Prostate gland (tissue), 2 donors: ENCODE data around the gene LMAN1L. TPM values are rescaled to one million over a fixed set of nuclear protein-coding genes. Genes with fewer than 3 reads are reported as not detected.

ENCODE experiments used
- DNase-seq: peaks from one replicate; pipeline ENCODE4 v3.0.0-alpha.2; 2019; ENCODE audit warnings: low spot score
- H3K27ac ChIP-seq, 2 donors: fragments of 200-600 bp; sonication (generic); 2 replicates each; pipeline ENCODE4 v1.5.1; 2017 to 2019
- H3K27me3 ChIP-seq: fragments of 200-600 bp; sonication (generic); replicated peaks from 2 replicates; pipeline ENCODE4 v1.5.1; 2019; ENCODE audit not compliant: insufficient read depth
- H3K36me3 ChIP-seq, 2 donors: fragments of 200-600 bp; sonication (generic); 1 replicate in 1 of 2; 2 replicates in 1 of 2; pipeline versions ENCODE4 v1.5.1 to v1.8.1; 2017 to 2019
- H3K4me1 ChIP-seq: fragments of 200-600 bp; sonication (generic); replicated peaks from 2 replicates; pipeline ENCODE4 v1.5.1; 2019
- H3K4me3 ChIP-seq, 2 donors: fragments of 200-600 bp; sonication (generic); 2 replicates each; pipeline ENCODE4 v1.5.1; 2017 to 2019
- H3K9me3 ChIP-seq: fragments of 200-600 bp; sonication (generic); 2 replicates; pipeline ENCODE4 v1.5.1; 2017
- CTCF ChIP-seq, 4 experiments: fragments of 200-600 bp in 2 of 4; fragments of 450-650 bp in 2 of 4; sonication (generic) in 2 of 4; IDR thresholded peaks; 1 replicate in 3 of 4; 2 replicates in 1 of 4; pipeline ENCODE4 v1.5.1; 2016 to 2019; ENCODE audit warnings: antibody characterized with exemption in 4 of 4, mild to moderate bottlenecking in 2 of 4, moderate library complexity in 2 of 4
- POLR2A ChIP-seq: fragments of 450-650 bp; IDR thresholded peaks from one replicate; pipeline ENCODE4 v1.6.1; 2016; ENCODE audit warnings: antibody characterized with exemption, mild to moderate bottlenecking
- POLR2AphosphoS5 ChIP-seq: sonication (generic); formaldehyde crosslinking; IDR thresholded peaks from one replicate; pipeline ENCODE4 v1.6.1; 2017; ENCODE audit warnings: antibody characterized with exemption
- WGBS: methylation state at CpG from one replicate; pipeline ENCODE4 v1.1.5; 2018; 5-methylcytosine and 5-hydroxymethylcytosine counted together
- intact Hi-C: fragments of 100-400 bp; cut with DNase I; formaldehyde crosslinking; loops from one replicate; pipeline ENCODE4 v1.14.2; 2022
- total RNA-seq, 2 donors: library from RNA; depleted of rRNA; stranded (reverse); fragments of >200 nt; gene quantifications; one replicate each; pipeline ENCODE4 v1.1.0, GENCODE V29; 2016

LMAN1L gene
- total RNA-seq, 2 donors from 2014 or later: 219 to 229 TPM

- Histone ChIP-seq H3K9me3 (no peaks in the 10 kb centered on the region), H3K27me3 (no peaks in the 10 kb centered on the region), H3K4me1 (no peaks in the 10 kb centered on the region), H3K36me3 (no peaks in the 10 kb centered on the region), H3K27ac (no peak overlapping the region), H3K4me3 (no peak overlapping the region)
- intact Hi-C loops: no loop called here
- 67% methylated on average over 5 of the region's 5 CpGs for WGBS
- no peak for TF ChIP-seq CTCF (IDR thresholded peaks at IDR 0.05)
- TF ChIP-seq POLR2AphosphoS5: no peak
- no peak for TF ChIP-seq POLR2A
- DNase-seq: no peak
These were observed 38.8 kb upstream of the LMAN1L start for GRCh38 chr15:74773731-74774252.

- H3K27me3 ChIP-seq: no peaks in the 10 kb centered on the region
- 79% methylated on average over 5 of the region's 5 CpGs for WGBS
- TF ChIP-seq POLR2A (no peak), CTCF (IDR thresholded peaks at IDR 0.05) (no peak), POLR2AphosphoS5 (no peak)
- no peaks in the 10 kb centered on the region for H3K36me3 ChIP-seq
- no peak overlapping the region for H3K27ac ChIP-seq
- DNase-seq: no peak
- H3K9me3 ChIP-seq: no peaks in the 10 kb centered on the region
- H3K4me1 ChIP-seq: no peaks in the 10 kb centered on the region
- H3K4me3 ChIP-seq: no peak overlapping the region
- intact Hi-C loops: no loop called here
These were observed 37.5 kb upstream of the LMAN1L start for GRCh38 chr15:74775132-74775562.

GRCh38 chr15:74775894-74776293 is 36.7 kb upstream of the LMAN1L start:
- intact Hi-C loops: no loop called here
- WGBS: 86% methylated on average over 4 of the region's 4 CpGs

GRCh38 chr15:74776821-74777768 is 35.5 kb upstream of the LMAN1L start:
- WGBS: 48% methylated on average over 13 of the region's 13 CpGs
- intact Hi-C loops: no loop called here
- H3K27ac ChIP-seq: no peak overlapping the region

More at GRCh38 chr15:74775894-74776293, 36.7 kb upstream of the LMAN1L start:
- no peak overlapping the region for H3K27ac ChIP-seq
- H3K4me1 ChIP-seq: no peaks in the 10 kb centered on the region
- H3K27me3 ChIP-seq: no peaks in the 10 kb centered on the region
- no peak for TF ChIP-seq POLR2AphosphoS5
- no peak for TF ChIP-seq POLR2A
- TF ChIP-seq CTCF (IDR thresholded peaks at IDR 0.05): no peak
- no peak overlapping the region for H3K4me3 ChIP-seq
- H3K36me3 ChIP-seq: no peaks in the 10 kb centered on the region
- H3K9me3 ChIP-seq: no peaks in the 10 kb centered on the region
- DNase-seq: no peak

GRCh38 chr15:74777769-74778598 is 34.7 kb upstream of the LMAN1L start:
- no peak for DNase-seq
- Histone ChIP-seq H3K36me3 (no peaks in the 10 kb centered on the region), H3K9me3 (no peaks in the 10 kb centered on the region), H3K4me3 (no peak overlapping the region), H3K27ac (peak overlapping the region in 1 of 2 donors; percentile 14), H3K27me3 (no peaks in the 10 kb centered on the region), H3K4me1 (peaks cover 8% of the 10 kb centered on the region)
- TF ChIP-seq CTCF (IDR thresholded peaks at IDR 0.05) (no peak), POLR2A (no peak), POLR2AphosphoS5 (no peak)
- intact Hi-C loops: no loop called here
- WGBS: 91% methylated on average over 6 of the region's 6 CpGs

More at GRCh38 chr15:74776821-74777768, 35.5 kb upstream of the LMAN1L start:
- TF ChIP-seq POLR2A: no peak
- H3K4me1 ChIP-seq: peaks cover 8% of the 10 kb centered on the region
- DNase-seq: no peak
- H3K9me3 ChIP-seq: no peaks in the 10 kb centered on the region
- no peak overlapping the region for H3K4me3 ChIP-seq
- H3K27me3 ChIP-seq: no peaks in the 10 kb centered on the region
- H3K36me3 ChIP-seq: no peaks in the 10 kb centered on the region
